ENCODE data around the gene MFAP4.

The MFAP4 gene, protein sequence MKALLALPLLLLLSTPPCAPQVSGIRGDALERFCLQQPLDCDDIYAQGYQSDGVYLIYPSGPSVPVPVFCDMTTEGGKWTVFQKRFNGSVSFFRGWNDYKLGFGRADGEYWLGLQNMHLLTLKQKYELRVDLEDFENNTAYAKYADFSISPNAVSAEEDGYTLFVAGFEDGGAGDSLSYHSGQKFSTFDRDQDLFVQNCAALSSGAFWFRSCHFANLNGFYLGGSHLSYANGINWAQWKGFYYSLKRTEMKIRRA

DNA sequence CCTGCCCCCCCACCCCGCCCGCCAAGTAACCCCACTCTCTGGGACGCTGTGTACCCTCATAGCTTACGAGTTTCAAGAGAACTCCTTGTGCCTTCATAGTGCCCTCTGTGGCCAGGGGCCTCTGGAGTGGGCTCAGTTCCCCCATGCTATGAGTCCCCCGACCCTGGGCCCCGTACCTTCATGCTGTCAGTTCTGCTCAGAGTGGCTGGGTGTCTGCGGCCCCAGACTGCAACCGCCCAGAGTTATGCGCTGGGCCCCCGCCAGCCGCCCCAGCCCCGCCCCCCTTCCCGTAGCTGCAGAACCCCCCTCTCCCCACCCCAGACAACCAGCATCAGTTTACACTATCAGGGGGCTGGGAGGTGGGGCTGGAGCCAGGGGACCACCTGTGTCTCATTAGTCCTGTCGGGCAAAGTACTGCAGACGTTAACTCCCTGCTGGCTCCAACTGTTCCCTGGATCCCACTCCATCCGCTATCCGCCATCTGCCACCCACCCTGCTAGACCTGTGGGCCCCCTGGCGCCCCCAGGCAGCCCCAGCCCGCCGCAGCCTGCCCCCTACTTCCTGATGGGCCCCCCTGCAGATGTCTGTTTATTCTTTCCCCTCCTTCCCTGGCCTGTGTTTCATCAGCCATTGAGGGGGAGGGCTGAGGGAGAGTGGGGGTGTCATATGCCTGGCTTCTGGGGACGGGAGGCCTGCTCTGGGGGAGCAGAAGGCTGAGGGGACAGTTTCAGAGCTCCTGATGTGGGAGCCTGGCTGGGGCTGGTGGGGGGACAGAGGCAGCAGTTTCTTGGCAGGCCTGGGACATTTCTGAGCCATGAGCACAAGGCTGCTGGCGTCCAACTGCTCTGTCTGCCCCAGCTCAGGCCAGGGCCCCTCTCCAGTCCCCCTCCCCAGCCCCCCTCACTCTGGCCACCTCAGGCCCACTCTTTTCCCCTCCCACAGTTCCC lies at the start of gene MFAP4:
TSS of gene MFAP4 (minus strand) at position 217 of the 947 bp plus-strand sequence. CDS start at position 182, 35 bp downstream.
- Histone ChIP-seq H3K4me3 (peak within 1 kb of the TSS; percentile 67), H3K27ac (peak within 1 kb of the TSS; percentile 96 to 99)
- TF ChIP-seq, protein P1, sequence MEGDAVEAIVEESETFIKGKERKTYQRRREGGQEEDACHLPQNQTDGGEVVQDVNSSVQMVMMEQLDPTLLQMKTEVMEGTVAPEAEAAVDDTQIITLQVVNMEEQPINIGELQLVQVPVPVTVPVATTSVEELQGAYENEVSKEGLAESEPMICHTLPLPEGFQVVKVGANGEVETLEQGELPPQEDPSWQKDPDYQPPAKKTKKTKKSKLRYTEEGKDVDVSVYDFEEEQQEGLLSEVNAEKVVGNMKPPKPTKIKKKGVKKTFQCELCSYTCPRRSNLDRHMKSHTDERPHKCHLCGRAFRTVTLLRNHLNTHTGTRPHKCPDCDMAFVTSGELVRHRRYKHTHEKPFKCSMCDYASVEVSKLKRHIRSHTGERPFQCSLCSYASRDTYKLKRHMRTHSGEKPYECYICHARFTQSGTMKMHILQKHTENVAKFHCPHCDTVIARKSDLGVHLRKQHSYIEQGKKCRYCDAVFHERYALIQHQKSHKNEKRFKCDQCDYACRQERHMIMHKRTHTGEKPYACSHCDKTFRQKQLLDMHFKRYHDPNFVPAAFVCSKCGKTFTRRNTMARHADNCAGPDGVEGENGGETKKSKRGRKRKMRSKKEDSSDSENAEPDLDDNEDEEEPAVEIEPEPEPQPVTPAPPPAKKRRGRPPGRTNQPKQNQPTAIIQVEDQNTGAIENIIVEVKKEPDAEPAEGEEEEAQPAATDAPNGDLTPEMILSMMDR (IDR thresholded peaks at IDR 0.05) = no peak
- DNase-seq (ENCODE audit: low spot score) = peak; percentile 90

DNA sequence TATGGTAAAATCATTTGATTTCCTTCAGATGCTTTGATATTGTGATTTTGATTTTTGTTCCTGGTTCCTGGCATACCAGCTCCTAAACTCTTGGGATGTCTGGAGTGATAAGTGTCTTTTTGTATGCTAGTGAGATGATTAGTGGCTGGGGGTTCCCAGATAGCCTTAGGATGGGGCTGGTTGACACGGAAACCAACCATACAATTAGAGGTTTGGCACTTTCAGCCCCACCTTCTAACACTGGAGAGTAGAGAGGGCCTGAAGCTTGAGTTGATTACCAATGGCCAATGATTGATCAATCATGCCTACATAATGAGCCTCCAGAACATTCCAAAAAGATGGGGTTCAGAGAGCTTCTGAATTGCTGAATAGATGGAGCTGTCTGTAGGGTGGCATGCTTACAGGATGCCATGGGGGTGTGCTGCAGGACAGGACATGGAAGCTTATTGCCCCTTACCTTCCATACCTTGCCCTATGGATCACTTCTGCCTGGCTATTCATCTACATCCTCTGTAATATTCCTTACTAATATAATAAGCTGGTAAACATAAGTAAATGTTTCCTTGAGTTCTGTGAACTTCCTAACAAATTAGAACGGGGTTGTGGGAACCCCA lies 46.8 kb upstream of the MFAP4 start:
- TF ChIP-seq, protein P1 (IDR thresholded peaks at IDR 0.05) = no peak
- Histone ChIP-seq H3K27ac (no peak overlapping the region), H3K4me3 (no peak overlapping the region)
- DNase-seq (ENCODE audit: low spot score) = no peak

DNA sequence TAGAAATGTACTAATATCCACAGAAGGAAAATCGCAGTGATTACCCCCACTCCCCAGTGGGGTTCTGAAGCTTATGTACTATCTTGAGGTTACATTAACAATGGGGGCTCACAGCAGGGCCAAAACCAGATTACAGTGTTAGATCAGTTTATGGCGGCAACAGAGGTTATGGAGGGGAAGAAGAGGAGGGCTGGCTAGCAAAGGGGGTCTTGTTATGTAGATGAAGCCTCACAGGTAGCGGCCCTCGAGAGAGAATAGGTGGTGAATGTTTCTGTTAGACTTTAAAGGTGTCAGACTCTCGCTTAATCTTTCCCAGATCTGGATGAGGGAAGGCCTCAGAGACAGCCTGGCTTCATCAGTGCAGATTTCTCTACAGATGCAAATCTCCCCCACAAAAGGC lies 46.3 kb upstream of the MFAP4 start:
- TF ChIP-seq, protein P1 (IDR thresholded peaks at IDR 0.05) = no peak
- DNase-seq (ENCODE audit: low spot score) = no peak
- Histone ChIP-seq H3K4me3 (no peak overlapping the region), H3K27ac (no peak overlapping the region)

DNA sequence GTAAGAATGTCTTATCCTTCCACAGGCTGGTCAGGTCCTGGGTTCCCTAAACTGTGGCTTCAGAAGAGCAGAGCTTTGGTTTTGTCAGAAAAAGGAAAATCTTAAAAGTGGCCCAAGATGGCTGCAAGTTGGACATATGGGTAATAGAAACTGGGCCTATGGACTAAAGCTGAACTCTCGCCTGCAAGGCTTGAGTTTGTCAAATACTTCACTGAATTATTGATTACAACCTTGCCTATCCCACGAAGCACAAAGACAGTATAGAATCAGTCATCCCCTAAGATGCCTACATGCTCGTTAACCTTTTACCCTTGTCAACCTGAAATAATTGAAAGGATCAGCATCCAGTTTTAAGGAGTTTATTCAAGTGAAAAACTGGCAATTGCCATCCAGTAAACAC lies 44.7 kb upstream of the MFAP4 start:
- TF ChIP-seq, protein P1 (IDR thresholded peaks at IDR 0.05) = no peak
- no peak overlapping the region for H3K27ac ChIP-seq
- H3K4me3 ChIP-seq = no peak overlapping the region
- no peak for DNase-seq (ENCODE audit: low spot score)

DNA sequence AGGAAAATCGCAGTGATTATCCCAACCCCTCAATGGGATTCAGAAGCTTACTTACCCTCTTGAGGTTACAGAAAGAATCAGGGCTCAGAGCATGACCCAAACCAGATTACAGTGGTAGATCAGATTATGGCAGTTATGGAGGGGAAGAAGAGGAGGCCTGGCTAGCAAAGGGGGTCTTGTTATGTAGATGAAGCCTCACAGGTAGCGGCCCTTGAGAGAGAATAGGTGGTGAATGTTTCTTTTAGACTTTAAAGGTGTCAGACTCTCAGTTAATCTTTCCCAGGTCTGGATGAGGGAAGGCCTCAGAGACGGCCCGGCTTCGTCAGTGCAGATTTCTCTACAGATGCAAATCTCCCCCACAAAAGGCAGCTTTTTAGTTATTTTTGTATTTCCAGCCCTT lies 39.6 kb upstream of the MFAP4 start:
- Histone ChIP-seq H3K27ac (no peak overlapping the region), H3K4me3 (no peak overlapping the region)
- TF ChIP-seq, protein P1 (IDR thresholded peaks at IDR 0.05) = no peak
- no peak for DNase-seq (ENCODE audit: low spot score)

DNA sequence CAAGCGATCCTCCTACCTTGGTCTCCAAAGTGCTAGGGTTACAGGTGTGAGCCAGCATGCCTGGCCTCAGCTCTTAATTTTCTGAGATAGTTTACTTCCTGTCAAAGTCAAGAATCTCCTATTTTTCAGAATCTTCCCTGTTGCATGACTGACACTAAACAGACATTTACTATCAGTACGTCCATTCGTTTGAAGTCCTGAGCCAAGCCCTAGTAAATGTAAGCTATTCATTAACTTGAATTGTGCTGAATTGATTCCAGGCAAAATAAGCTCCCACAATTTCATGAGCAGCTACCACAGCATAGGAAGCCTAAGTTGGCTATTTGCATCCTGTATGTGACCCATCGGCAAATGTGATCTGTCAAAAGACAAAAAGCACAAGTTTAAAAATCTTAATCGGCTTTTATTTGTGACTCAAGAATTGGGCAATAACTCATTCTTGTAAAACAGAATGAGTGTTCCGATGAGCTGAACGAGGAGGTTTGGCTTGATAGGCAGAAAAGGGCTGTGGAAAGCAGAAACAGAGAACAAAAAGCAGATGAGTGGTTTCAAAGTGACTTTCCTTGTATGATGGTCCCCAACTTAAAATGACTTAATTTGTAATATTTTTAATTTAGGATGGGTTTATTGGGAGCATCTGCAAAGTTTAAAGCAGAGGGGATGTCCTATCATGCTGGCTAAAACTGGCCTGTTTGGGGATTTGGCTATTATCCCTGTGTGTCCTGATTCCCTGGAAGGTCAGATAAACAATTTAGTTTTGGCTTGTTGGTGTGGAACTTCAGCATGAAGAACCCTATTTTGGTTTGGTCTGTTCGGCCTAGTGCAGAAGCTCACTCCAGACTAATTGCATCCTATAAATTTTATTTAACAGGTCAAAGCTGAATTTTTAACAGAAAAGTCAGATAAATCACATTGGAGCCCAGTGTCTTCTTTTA lies 38.2 kb upstream of the MFAP4 start:
- peak overlapping the region in 1 of 2 donors; percentile 6 for H3K27ac ChIP-seq
- H3K4me3 ChIP-seq = no peak overlapping the region
- TF ChIP-seq, protein P1 (IDR thresholded peaks at IDR 0.05) = no peak
- DNase-seq (ENCODE audit: low spot score) = no peak

Measured in coronary artery (tissue), 2 donors.